Measurements from ENCODE around the gene NCKIPSD. TPM values are rescaled to one million over a fixed set of nuclear protein-coding genes. Genes with fewer than 3 reads are reported as not detected.

The NCKIPSD gene
- total RNA-seq, 3 donors from 2014 or later (not counting 1 experiment from before 2014, with no cell fraction given) = 12.2 to 14.1 (median 12.8) TPM

- Mint-ChIP-seq H3K4me1 (no peaks in the 10 kb centered on the region), H3K27ac (no peak overlapping the region), H3K27me3 (ENCODE audit: low read depth in 2 of 2) (no peaks in the 10 kb centered on the region), H3K36me3 (no peaks in the 10 kb centered on the region), H3K9me3 (no peaks in the 10 kb centered on the region), H3K4me3 (no peak overlapping the region)
- intact Hi-C loops (cut with micrococcal nuclease) = no loop called here
- Histone ChIP-seq H3K4me3 (ENCODE audit: low read length) (no peak overlapping the region), H3K4me1 (ENCODE audit: control insufficient read depth, insufficient read depth, low read length) (no peaks in the 10 kb centered on the region), H3K9me3 (ENCODE audit: control insufficient read depth, insufficient read depth, low read length) (no peaks in the 10 kb centered on the region), H3K27me3 (ENCODE audit: control insufficient read depth, insufficient read depth, low read length) (no peaks in the 10 kb centered on the region), H3K36me3 (ENCODE audit: control insufficient read depth, insufficient read depth, low read length) (peaks cover 6% of the 10 kb centered on the region), H3K27ac (ENCODE audit: low read length) (no peak overlapping the region)
- ATAC-seq (no peak), DNase-seq (no peak)
- 92% methylated on average over 6 of the region's 6 CpGs for WGBS (ENCODE audit: insufficient coverage)
- no peak for TF ChIP-seq CTCF (IDR thresholded peaks at IDR 0.05)
Measured at GRCh38 chr3:48625600-48625999, 60.1 kb downstream of the NCKIPSD start.

- WGBS (ENCODE audit: insufficient coverage) = 97% methylated on average over 10 of the region's 10 CpGs
- no peak overlapping the region for H3K27ac ChIP-seq (ENCODE audit: low read length)
- H3K4me3 Mint-ChIP-seq = no peak overlapping the region
- H3K9me3 Mint-ChIP-seq = no peaks in the 10 kb centered on the region
- H3K36me3 ChIP-seq (ENCODE audit: control insufficient read depth, insufficient read depth, low read length) = peaks cover 2% of the 10 kb centered on the region
- H3K4me3 ChIP-seq (ENCODE audit: low read length) = no peak overlapping the region
- no peak for DNase-seq
- ATAC-seq = no peak
- intact Hi-C loops (cut with micrococcal nuclease) = no loop called here
- no peak overlapping the region for H3K27ac Mint-ChIP-seq
- H3K36me3 Mint-ChIP-seq = no peaks in the 10 kb centered on the region
- no peaks in the 10 kb centered on the region for H3K4me1 ChIP-seq (ENCODE audit: control insufficient read depth, insufficient read depth, low read length)
- no peaks in the 10 kb centered on the region for H3K9me3 ChIP-seq (ENCODE audit: control insufficient read depth, insufficient read depth, low read length)
- no peak for TF ChIP-seq CTCF (IDR thresholded peaks at IDR 0.05)
- no peaks in the 10 kb centered on the region for H3K27me3 Mint-ChIP-seq (ENCODE audit: low read depth in 2 of 2)
- H3K27me3 ChIP-seq (ENCODE audit: control insufficient read depth, insufficient read depth, low read length) = no peaks in the 10 kb centered on the region
- no peaks in the 10 kb centered on the region for H3K4me1 Mint-ChIP-seq
Measured at GRCh38 chr3:48624767-48625166, 60.9 kb downstream of the NCKIPSD start.

- no peak overlapping the region for H3K27ac ChIP-seq (ENCODE audit: low read length)
- no peaks in the 10 kb centered on the region for H3K36me3 Mint-ChIP-seq
- H3K4me1 Mint-ChIP-seq = no peaks in the 10 kb centered on the region
- H3K27ac Mint-ChIP-seq = no peak overlapping the region
- H3K27me3 ChIP-seq (ENCODE audit: control insufficient read depth, insufficient read depth, low read length) = no peaks in the 10 kb centered on the region
- peaks cover 2% of the 10 kb centered on the region for H3K36me3 ChIP-seq (ENCODE audit: control insufficient read depth, insufficient read depth, low read length)
- no peak for TF ChIP-seq CTCF (IDR thresholded peaks at IDR 0.05)
- H3K4me3 ChIP-seq (ENCODE audit: low read length) = no peak overlapping the region
- intact Hi-C loops (cut with micrococcal nuclease) = no loop called here
- DNase-seq (no peak), ATAC-seq (no peak)
- no peaks in the 10 kb centered on the region for H3K4me1 ChIP-seq (ENCODE audit: control insufficient read depth, insufficient read depth, low read length)
- H3K9me3 ChIP-seq (ENCODE audit: control insufficient read depth, insufficient read depth, low read length) = no peaks in the 10 kb centered on the region
- H3K9me3 Mint-ChIP-seq = no peaks in the 10 kb centered on the region
- H3K27me3 Mint-ChIP-seq (ENCODE audit: low read depth in 2 of 2) = no peaks in the 10 kb centered on the region
- H3K4me3 Mint-ChIP-seq = no peak overlapping the region
- WGBS (ENCODE audit: insufficient coverage) = 80% methylated on average over 6 of the region's 6 CpGs
Measured at GRCh38 chr3:48623851-48624547, 61.7 kb downstream of the NCKIPSD start.

Other genes with a start within 250 kb of the NCKIPSD start
- gene CCDC51, start 245.8 kb downstream of the NCKIPSD start, total RNA-seq = 1 to 10 TPM; 4.4 to 8.8 (median 6.8) TPM
- gene TMA7, start 245.7 kb downstream of the NCKIPSD start, total RNA-seq = 100 to 1,000 TPM; 192 to 239 (median 229) TPM
- 10 to 100 TPM in 2 of 3 donors, 1 to 10 TPM in 1; 8.5 to 11.0 (median 10.6) TPM for gene ATRIP, start 239.2 kb downstream of the NCKIPSD start, total RNA-seq
- 100 to 1,000 TPM; 211 to 237 (median 218) TPM for gene SHISA5, start 181.7 kb downstream of the NCKIPSD start, total RNA-seq
- gene PFKFB4, start 129.1 kb downstream of the NCKIPSD start, total RNA-seq = 1 to 10 TPM; 2.4 to 4.3 (median 3.6) TPM
- not detected for gene UCN2, start 122.1 kb downstream of the NCKIPSD start, total RNA-seq
- gene COL7A1, start 90.6 kb downstream of the NCKIPSD start, total RNA-seq = 1 to 10 TPM in 2 of 3 donors, under 1 TPM in 1; 0.54 to 1.7 (median 1.4) TPM
- gene UQCRC1, start 76.3 kb downstream of the NCKIPSD start, total RNA-seq = 100 to 1,000 TPM; 117 to 139 (median 124) TPM
- gene TMEM89, start 64.1 kb downstream of the NCKIPSD start, total RNA-seq = not detected
- 10 to 100 TPM; 25.8 to 37.6 (median 32.3) TPM for gene SLC26A6, start 50.5 kb downstream of the NCKIPSD start, total RNA-seq
- gene CELSR3, start 23.0 kb downstream of the NCKIPSD start, total RNA-seq = 1 to 10 TPM; 2.0 to 3.4 (median 2.6) TPM
- 100 to 1,000 TPM; 140 to 151 (median 148) TPM for gene IP6K2, start 31.3 kb upstream of the NCKIPSD start, total RNA-seq
- gene PRKAR2A, start 162.0 kb upstream of the NCKIPSD start, total RNA-seq = 10 to 100 TPM; 40.5 to 43.5 (median 42.7) TPM
- 10 to 100 TPM; 29.5 to 64.0 (median 48.3) TPM for gene SLC25A20, start 213.0 kb upstream of the NCKIPSD start, total RNA-seq
- 100 to 1,000 TPM; 239 to 291 (median 243) TPM for gene ARIH2, start 232.9 kb upstream of the NCKIPSD start, total RNA-seq